GM18498 (cell line): ENCODE results near the gene DHX35.

ENCODE experiments used
- ATAC-seq: cut with Tn5 transposase; IDR thresholded peaks from one replicate; pipeline ENCODE4 v1.9.1; 2021; ENCODE audit warnings: mild to moderate bottlenecking, moderate library complexity; ENCODE audit not compliant: unreplicated experiment

The DHX35 gene

DNA sequence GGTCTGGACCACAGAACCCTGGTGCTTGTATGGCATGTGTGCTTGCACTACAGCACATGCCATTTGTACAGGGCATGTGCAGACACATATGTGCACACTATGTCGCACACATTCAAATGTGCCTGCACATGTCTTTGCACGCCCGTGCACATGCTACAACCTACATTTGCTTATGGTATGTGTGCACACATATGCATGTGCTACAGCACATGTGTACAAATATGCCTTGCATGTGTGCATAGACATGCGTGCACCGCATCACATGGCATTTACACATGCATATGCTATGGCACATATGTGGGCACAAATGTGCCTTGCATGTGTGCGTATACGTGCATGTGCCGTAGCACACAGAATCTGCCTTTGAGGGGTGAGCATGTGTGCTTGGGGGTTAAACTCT lies 90.5 kb downstream of the DHX35 start:
- ATAC-seq = no peak

DNA sequence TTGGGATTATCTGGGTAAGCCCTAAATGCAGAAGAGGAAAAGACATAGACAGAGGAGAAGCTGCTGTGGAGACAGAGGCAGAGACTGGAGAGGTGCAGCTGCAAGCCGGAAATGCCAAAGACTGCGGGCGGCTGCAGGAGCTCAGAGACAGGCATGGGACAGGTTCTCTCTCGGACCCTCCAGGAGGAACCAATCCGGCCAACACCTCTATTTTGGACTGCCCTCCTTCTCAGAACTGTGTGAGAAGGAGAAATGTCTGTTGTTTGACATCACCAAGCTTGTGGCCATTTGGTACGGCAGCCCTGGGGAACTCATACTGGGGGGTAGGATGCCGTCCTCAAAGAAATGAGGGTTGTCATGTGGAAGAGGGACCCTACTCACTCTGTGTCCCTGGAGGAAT lies 95.0 kb downstream of the DHX35 start:
- no peak for ATAC-seq

DNA sequence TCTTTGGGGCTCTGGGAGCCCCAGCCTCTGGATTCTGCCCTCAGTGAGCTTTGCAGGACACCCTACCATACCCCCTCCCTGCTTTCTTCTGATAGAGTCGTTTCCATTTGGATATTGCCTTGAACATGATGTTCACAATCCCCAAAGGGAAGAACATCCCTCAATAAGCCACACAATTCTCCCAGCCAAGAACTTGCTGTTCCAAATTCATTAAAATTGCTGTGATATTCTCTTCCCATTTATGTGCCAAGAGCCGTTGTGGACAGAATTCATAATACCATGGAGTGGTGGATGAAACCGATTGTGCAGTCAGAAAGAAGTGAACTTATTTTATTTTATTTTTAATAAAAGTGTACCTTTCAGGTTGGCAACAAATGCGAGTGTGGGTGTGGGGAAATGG lies 95.8 kb downstream of the DHX35 start:
- no peak for ATAC-seq

DNA sequence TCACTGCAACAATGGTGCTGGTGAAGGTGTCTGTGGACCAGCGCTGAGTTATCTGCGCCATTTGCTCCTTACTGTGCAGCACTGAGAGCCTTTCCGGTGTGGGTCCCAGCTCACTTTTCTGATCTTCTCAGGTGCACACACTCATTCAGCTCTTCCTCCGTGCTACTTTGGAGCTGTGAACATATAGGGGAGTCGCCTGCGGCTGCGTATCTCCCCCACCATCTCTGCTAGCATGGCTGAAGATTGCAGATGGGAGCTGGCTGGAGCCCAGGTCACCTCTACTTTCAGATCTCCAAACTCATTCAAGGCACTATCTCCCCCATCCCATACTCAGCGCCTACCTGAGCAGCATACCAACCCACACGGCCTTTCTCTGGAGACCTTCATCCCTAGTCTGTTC lies 96.9 kb downstream of the DHX35 start:
- ATAC-seq = no peak

DNA sequence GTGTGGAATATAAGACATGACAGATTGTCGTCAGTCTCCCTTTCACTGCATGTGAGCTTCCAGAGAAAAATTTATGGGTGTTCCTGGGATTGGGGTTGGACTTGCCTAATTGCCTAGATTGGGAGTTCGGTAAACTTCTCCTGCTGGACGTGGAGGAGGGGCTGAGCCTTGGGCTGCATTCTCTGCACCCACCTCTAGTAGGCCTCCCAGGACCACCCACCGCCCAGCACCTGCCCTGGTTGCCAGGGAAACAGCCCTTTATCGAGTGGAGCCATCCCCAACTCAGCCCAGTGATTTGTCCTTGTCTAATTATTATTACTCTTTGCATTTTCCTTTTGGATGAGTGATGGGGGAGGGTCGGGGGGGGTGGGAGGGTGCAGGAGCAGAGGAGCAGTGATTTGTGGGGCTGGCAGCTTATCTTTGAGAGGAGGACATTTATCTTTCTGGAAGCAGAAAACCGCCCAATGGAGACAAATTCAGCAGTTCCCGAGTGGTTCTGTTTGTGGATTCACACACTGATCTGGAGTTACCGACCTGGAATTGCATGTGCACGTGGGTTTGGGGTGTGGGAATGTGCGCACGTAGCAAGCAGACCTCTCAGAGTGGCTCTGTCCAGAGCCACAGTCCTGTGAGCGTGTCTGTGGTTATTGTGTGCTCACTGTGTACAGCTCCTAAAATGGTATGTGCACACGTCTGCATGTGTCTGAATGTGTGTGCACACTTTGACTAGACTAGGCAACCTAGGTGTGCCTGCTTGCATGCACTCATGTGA lies 104.5 kb downstream of the DHX35 start:
- ATAC-seq = no peak

DNA sequence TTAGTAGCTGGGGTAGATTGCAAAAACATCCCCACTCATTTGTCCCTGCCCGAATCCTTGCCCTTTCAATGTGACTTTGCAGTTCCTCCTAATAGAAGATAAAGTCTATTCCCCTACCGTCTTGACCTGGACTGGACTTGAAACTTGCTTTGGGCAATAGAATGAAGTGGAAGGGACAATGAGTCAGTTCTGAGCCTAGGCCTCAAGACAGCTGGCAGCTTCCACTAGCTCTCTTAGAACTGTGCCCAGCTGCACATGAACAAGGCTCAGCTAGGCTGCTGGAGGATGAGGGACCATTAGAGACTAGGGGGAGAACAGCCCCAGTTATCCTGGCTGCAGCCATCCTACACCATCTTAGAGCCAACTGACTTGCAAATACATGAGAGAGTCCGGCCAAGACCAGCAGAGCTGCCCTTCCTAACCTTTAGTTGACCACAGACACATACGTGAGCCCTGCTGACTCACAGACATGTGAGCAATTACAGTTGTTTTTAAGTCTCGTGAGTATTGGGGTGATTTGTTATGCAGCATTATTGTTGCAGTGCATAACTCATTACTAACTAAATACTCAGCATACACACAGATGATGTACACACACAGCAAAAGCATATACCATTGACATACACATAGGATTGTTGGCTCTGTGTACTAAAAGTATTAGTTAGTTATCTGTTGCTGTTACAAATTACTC lies 105.5 kb downstream of the DHX35 start:
- ATAC-seq = no peak

DNA sequence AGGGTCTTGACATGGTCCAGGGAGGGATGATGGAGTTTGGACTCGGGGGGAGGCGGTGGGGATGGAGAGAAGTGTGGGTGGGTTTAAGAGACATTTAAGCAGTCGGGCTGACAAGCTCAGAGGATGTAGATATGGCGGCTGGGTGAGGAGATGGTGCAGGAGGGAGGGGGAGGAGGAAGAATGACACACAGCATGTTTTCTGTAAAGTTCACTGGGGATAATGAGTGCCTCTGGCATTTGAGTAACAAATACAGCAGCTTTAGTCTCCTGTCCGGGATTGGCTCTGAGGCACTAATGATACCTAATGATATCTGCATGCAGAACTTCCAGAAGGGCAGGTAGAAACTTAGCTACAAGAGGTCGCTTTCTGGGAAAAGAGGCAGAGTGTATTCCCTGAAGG lies 107.8 kb downstream of the DHX35 start:
- ATAC-seq = no peak

DNA sequence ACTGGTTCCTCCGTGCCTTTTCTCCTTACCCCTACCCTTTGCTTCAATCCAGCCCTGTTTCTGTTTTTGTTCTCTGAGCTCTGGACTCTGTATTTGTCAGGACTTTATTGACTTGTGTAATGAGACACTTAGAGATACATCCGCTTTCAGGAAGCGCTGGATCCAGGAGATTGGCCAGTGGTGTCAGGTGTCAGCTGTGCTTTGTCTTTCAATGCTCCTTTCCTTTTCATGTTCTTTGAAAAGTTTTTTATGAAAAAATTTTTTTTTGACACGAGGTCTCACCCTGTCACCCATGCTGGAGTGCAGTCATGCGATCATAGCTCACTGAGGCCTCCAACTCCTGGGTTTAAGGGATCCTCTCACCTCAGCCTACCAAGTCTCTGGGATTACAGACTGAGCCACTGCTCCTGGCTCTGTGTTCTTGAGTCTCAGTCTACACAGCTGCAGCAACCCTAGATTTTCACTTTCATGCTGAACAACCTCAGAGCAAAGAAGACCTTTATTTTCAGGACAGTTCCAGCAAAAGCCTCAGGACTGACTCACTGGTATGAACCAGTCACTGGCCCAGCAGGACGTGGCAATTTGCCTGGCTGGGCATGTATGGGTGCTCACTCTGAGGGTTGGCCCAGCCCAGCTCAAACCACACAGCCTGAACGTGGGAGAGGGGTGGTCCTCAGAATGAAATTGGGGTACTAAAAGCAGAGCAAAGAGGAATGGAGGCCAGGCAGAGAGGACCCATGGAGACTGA lies 108.5 kb downstream of the DHX35 start:
- ATAC-seq = no peak

DNA sequence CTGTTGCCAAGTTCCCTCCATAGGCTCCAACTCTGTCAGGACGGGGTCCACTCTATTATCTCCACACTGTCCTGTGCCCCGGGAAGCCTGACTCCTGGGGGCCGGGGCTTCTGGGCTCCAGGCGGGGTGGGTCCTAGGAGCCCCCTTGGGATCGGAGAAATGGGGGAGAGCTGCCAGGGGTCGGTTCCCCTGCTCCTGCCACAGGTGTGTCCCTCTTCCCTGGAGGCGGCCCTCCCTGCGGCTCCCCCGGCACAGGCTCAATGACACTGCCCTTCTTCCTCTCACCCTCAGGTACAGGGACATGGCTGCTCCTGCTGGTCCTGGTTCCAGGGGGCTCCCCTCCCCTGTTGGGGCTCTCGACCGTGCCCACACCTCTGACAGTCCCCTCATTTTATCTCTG lies 110.0 kb downstream of the DHX35 start:
- no peak for ATAC-seq

DNA sequence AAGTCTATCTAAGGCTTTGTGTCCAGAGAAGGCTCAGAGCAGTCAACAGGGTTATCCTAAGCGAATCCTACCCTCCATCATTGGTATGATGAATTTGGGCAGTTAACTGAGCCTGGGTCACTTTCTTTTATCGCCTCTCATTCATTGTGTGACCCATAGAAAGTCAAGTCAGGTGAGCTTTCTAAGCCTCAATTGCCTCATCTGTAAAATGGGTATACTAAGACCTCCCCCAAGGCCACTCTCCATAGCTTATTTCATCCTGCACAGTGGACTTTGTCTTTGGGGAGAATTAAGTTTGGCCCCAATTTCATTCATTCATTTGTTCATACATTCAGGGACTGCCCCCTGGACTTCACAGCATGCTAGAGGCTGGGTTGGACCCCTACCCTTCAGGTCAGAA lies 110.5 kb downstream of the DHX35 start:
- ATAC-seq = no peak

DNA sequence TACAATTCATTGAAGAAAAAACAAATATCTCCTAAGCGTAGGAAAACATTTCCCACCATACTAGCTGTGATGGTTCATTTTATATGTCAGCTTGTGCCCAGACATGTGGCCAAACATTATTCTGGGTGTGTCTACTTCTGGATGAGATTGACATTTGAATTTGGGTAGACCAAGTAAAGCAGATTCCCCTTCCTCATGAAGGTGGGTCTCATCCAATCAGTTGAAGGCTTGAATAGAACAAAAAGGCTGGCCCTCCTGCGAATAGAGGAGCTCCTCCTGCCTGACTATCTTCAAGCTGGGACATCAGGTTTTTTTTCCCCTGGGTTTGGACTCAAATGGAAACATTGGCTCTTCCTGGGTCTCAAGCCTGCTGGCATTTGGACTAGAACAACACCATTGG lies 113.6 kb downstream of the DHX35 start:
- ATAC-seq = no peak

DNA sequence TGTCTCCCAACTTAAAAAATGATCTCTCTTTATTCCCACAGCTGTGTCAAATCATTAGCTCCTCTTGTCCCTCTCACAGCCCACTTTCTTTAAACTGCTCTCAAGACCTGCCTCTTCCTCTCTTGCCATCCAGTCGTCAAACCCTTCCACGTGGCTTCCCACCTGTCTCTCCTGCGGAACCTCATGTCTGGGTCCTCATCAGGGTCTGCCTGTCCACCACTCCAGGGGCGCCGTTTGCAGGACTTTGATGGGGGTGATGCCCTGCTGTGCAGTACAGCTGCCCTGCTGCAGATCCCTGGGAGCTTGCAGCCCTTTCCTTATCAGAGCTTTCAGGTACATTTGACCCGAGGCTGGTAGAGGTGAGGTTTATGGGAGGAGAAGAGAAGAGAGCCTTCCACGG lies 114.8 kb downstream of the DHX35 start:
- ATAC-seq = no peak

DNA sequence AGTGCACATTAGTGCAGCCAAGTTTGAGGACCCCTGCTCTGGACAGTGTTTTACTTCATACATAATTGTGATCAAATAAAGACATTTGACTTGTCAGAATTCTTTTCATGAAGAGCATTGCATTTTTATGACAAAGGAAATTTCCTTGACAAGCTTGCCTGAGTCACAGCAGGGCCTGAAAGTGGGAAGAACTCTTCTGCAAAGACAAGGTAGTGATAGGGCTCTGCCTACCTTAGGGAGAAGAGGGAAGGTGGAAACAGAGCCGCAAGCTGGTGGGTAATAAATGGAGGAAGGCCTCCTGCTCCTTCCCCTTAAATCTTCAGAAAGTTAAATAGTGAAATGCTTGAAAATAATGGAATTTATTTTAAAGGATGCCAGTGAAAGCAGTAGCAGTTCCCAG lies 118.2 kb downstream of the DHX35 start:
- no peak for ATAC-seq

DNA sequence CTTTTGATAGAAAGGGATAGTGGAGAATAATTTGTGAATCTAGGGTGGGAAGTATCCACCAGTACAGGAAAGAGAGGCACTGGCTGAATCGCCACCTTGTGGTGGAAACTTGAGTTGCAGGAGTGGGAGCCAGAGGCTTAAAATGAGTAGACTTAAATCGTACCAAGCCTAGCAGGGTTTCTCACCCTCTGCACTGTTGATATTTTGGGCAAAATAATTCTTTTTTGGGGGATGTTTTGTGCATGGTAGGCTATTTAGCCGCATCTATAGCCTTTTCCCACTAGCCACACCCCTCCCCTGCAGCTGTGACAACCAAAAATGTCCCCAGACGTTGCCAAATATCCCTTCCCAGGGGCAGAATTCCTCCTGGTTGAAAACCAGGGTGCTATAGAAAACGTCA lies 119.1 kb downstream of the DHX35 start:
- ATAC-seq = peak; percentile 68

DNA sequence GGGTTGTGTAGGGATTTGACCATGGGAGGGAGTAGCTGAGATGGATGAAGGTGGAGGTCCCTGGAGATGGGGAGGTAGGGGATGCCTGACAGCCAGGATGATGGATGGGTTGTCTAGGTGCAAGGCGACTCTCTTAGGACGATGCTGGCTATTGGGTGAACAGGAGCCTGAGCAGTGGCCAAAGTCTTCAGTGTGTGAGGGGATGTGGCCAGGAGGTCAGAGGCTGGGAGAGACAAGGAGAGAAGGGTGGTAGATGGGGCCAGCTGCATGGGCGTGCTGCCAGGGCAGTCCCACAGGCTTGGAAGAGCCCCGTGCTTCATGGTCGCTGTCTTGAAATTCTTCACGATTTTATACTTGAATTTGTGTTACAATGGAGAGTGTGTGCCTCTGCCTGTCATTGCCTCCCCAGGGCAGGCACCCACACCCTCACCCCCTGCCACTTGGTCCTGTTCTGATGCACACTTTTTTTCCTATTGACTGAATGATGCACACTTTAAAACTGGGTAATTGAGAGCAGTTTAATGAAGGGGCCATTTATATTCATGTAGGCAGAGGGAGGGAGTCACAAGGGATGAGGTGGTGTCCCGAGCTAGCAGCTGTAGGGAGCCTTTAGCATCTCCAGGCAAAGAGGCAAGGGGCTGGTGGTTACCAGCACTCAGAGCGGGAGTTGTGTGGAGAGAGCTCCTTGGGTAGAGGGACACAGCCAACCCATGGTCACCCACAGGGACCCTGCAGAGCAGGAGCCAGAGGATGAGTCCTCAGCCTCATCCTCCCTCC lies 120.7 kb downstream of the DHX35 start:
- no peak for ATAC-seq

DNA sequence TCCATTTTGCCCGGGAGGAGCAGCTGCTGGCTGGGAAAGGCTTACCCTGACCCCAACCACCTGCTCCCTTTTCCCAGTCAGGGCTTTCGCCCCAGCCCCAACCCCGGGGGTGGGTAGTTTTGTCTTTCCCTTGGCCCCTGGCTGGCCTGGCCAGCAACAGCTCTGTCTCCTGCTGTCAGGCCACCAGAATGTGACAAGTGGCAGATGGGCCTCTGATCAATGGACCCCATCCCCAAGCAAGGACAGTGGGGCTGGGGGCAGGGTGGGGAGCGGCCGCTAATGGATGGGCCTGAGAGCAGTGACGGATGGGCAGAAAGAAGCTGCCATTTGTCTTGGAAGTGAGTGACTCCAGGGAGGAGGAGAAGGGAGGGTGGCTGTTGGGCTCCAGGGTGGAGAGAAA lies 121.6 kb downstream of the DHX35 start:
- ATAC-seq = no peak

DNA sequence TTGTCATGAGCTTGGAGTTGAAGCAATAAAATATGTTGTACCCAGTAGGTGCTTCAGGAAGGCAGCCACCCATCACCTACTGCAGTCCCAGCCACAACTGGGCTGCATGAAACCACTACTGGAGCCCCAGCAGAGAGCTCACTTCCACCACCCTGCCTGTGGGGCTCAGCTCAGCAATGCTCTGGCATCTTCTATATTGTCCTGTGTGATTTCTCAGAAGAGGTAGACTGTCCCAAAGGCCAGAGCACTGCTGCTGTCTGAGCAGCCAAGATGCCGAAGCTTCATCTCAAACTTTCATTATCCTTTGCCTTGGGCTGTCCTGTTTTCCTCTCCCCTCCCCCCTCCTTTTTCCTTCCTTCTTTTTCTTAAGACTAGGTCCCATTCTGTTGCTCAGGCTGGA lies 126.9 kb downstream of the DHX35 start:
- ATAC-seq = no peak
